Measurements from ENCODE around the gene MBD6.
"Not testable (repeated sequence)": the region's sequence is repeated elsewhere in the genome, so short reads cannot be mapped to it uniquely, and the experiment has no call there.

MBD6 gene

GRCh38 chr12:57563358-57563757 is 40.7 kb downstream of the MBD6 start:
- ChIA-PET POLR2A (no interaction called here), CTCF (interaction anchor here (1.0 to 16.4 kb wide), 4 partner anchors 10 to 69 kb away, joined by 3 to 214 read pairs (median 3); partner anchors contain the start of genes B4GALNT1 and DCTN2)
- no peak for TF ChIP-seq CTCF (IDR thresholded peaks at IDR 0.05; ENCODE audit: insufficient read depth, low read length, missing control alignments)
- no peak overlapping the region for H3K4me3 ChIP-seq (ENCODE audit: low read depth, low read length)
- DNase-seq (ENCODE audit: low read depth, low spot score): no peak

GRCh38 chr12:57564178-57564740 is 41.6 kb downstream of the MBD6 start:
- H3K4me3 ChIP-seq (ENCODE audit: low read depth, low read length): no peak overlapping the region
- ChIA-PET CTCF (interaction anchor here (1.0 to 16.4 kb wide), 3 partner anchors 11 to 69 kb away, joined by 3 to 214 read pairs (median 3); partner anchors contain the start of gene B4GALNT1), POLR2A (no interaction called here)
- DNase-seq (ENCODE audit: low read depth, low spot score): no peak
- TF ChIP-seq CTCF (IDR thresholded peaks at IDR 0.05; ENCODE audit: insufficient read depth, low read length, missing control alignments): no peak

DNA sequence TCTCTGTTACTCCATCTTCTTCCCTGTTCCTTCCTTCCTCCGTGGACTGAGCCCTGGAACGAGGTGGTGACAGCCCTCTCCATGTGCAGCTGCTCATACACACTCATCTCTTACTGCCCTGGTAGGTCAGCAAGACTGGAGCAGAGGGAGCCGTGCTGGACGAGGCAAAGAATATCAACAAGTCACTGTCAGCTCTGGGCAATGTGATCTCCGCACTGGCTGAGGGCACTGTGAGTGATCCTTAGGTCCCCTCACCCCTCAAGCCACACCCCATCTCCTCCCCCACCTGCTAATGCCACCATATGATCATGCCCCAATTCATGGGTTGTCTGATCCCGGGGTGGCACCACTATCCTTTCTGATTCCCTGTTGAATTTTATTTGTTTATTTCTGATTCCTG is 46.2 kb downstream of the MBD6 start:
- DNase-seq (ENCODE audit: low read depth, low spot score): no peak
- no peak overlapping the region for H3K4me3 ChIP-seq (ENCODE audit: low read depth, low read length)
- no peak for TF ChIP-seq CTCF (IDR thresholded peaks at IDR 0.05; ENCODE audit: insufficient read depth, low read length, missing control alignments)
- CTCF ChIA-PET: interaction anchor here (16.4 kb wide), 1 partner anchor 14 kb away, joined by 214 read pairs; no protein-coding TSS in a partner anchor
- POLR2A ChIA-PET: no interaction called here

GRCh38 chr12:57569858-57570257 is 47.2 kb downstream of the MBD6 start:
- POLR2A ChIA-PET: no interaction called here
- TF ChIP-seq CTCF (IDR thresholded peaks at IDR 0.05; ENCODE audit: insufficient read depth, low read length, missing control alignments): no peak
- CTCF ChIA-PET: interaction anchor here (16.4 kb wide), 1 partner anchor 13 kb away, joined by 214 read pairs; no protein-coding TSS in a partner anchor
- no peak for DNase-seq (ENCODE audit: low read depth, low spot score)
- no peak overlapping the region for H3K4me3 ChIP-seq (ENCODE audit: low read depth, low read length)

GRCh38 chr12:57570438-57570837 is 47.8 kb downstream of the MBD6 start:
- CTCF ChIA-PET: interaction anchor here (1.3 to 16.4 kb wide), 3 partner anchors 8 to 18 kb away, joined by 5 to 214 read pairs (median 5); no protein-coding TSS in a partner anchor
- H3K4me3 ChIP-seq (ENCODE audit: low read depth, low read length); DNase-seq (ENCODE audit: low read depth, low spot score); POLR2A ChIA-PET: not testable (repeated sequence)

GRCh38 chr12:57571926-57572762 is 49.5 kb downstream of the MBD6 start:
- H3K4me3 ChIP-seq (ENCODE audit: low read depth, low read length): no peak overlapping the region
- TF ChIP-seq CTCF (IDR thresholded peaks at IDR 0.05; ENCODE audit: insufficient read depth, low read length, missing control alignments): no peak
- no peak for DNase-seq (ENCODE audit: low read depth, low spot score)
- POLR2A ChIA-PET: no interaction called here
- CTCF ChIA-PET: interaction anchor here (1.3 to 16.4 kb wide), 3 partner anchors 10 to 20 kb away, joined by 5 to 214 read pairs (median 5); no protein-coding TSS in a partner anchor

Data from AG04449 (cell line).